Amniotic stem cell (primary cell): Measurements from ENCODE around the gene RAD18.

ENCODE experiments used
- DNase-seq: peaks from one replicate; lab custom pipeline; 2025; lab: John Stamatoyannopoulos, UW

Gene RAD18

DNA sequence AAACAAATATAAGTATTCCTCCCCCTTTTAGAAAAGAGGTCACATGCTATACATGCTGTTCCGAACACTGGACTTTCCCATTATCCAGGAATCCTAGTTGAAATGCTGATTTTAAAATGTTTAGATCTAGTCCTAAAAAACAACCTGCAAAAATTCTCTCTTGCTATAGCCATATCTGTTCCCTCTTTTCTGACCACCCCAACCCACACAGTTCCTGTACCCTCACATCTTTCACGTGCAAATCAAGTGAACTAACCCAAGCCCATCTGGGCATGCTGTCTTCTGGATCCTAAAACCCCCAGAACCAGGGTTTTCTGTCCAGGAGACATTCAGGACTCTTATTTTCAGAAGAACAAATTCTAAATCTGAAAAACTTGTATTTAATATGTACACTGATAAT, 67.4 kb downstream of the RAD18 start:
- no peak for DNase-seq

DNA sequence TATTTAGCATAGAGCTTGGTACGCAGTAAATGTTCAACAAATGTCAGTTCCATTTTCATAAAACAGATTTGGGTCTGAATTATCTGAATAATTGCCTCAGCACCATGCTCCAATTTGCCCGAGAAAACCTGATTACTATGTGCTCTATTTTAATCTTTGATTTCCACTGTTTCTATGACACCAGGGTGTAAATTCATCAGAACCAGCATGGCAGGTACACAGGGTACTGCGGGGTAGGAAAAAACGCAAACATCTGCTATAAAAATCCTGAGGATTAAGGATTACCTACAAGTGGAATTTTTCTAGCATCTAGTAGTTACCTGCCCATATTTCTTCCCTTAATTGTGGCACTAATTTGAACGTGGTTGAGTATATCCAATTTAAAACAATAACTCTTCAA, 70.3 kb downstream of the RAD18 start:
- no peak for DNase-seq

DNA sequence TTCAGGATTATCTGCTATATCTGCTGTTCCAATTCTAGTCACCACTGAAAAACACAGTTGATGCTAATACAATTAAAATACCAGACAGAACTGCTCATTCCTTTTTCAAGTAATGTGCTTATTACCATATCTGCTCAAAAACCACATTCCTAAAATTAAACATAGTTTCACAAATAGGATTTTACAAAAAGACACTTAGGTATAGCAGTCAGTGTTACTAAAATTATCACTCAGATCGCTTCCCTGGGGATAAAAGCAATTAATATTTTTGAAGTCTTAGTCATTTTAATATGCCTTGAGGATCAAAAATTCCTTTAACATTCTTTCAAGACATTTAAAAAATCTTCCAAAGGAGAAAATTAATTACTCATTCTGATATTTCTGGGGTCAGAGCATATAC, 71.5 kb downstream of the RAD18 start:
- no peak for DNase-seq

DNA sequence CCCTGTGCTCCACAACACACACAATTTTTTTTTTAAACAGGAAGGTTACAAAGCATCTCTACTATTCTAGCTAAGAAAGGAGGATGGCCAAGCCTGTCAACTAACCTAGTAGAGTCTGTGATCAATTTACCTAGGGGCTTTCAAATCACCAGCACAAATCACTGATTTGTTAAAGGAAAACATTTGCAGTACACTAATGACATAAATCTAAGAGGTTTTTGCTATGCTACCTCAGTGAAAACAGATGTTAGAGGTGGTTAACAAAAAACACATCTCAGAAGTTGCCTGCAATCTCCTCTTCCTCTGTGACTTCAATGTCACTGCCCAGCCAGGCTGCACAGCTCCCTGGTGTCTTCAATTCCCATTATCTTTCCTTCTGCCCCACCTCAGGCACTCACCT, 72.0 kb downstream of the RAD18 start:
- DNase-seq: no peak

DNA sequence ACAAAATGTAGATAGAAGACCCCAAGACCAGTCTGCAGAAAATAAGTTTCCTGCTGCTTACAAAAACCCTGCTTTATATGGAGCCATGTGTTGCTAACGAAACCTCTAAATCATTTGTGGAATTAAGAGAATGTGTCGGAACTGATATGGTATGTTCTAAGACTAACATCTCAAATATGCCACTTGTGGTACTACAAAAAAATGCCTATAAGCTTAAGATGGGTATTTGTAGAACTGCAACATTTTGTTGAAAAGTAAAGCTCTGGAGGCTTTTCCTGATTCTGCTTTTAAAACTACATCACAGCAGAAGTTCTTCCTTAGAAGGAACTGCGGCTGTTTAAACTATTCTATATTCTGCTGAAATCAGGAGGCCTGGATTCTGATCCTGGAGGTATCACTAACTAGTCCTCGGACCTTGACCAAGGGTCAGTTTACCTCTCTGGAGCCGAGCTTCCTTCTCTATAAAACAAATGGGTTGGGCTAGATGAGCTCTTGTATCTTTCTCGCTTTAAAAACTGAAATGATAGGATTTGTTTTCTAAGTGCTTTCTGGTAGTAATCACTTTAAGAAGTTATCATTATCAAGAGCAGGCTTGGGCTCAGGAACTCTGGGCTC, 74.9 kb downstream of the RAD18 start:
- peak; percentile 48 for DNase-seq

DNA sequence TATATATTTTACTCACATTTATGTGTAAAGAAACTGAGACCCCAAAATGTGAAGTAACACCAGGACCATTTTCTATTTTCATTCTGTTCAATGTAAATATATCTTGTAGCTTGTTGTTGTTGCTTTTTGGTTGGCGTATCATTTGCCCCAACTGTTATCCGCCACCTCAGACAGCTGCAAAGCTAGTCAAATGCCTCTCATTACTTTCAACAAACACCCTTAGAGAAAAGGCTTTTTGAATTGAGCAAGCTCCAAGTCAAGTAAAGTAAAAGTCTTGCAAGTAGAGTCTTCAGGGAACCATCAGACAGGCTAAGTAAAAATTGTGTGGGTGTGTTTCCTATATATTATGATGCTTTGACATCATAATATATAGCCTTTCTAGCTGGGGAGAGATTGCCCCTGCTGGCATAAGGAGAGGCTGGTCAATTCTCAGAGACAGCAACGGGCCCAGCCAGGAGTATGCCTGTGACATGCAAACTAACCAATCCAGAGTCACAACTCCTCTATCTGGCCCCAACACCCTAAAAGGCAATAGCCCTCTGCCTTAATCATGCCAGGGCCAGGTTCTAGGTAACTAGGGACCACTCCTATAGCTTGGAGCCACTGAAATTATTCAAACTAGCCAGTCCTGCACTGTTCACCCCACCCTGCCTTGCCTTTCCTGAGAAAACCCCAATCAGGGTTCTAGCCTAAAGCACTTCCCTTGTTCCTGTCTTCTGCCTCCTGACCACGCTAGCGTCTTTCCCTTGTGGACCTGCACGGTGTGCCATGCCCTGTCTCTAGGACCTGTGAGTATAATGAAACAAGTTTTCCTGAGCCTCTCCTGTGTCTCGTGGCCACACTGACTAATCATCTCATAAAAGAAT, 75.6 kb downstream of the RAD18 start:
- DNase-seq: no peak

DNA sequence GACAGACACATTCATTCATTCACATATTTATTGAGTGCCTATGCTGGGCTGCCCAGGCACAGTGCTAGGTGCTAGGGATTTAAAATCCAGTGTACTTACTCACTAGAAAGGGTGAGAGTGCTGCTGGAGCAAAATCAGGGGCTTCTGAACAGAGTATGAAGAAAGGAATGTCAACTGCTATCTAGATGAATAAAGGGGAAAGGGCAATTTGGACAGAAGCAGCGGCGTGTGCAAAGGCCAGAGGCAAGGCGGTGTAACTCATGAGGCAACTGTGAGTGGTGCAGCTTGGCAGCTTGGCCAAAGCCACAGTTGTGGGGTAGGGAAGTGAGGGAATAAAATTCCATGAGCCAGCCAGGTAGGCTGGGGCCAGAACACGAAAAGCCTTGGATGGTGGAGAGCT, 76.7 kb downstream of the RAD18 start:
- no peak for DNase-seq

DNA sequence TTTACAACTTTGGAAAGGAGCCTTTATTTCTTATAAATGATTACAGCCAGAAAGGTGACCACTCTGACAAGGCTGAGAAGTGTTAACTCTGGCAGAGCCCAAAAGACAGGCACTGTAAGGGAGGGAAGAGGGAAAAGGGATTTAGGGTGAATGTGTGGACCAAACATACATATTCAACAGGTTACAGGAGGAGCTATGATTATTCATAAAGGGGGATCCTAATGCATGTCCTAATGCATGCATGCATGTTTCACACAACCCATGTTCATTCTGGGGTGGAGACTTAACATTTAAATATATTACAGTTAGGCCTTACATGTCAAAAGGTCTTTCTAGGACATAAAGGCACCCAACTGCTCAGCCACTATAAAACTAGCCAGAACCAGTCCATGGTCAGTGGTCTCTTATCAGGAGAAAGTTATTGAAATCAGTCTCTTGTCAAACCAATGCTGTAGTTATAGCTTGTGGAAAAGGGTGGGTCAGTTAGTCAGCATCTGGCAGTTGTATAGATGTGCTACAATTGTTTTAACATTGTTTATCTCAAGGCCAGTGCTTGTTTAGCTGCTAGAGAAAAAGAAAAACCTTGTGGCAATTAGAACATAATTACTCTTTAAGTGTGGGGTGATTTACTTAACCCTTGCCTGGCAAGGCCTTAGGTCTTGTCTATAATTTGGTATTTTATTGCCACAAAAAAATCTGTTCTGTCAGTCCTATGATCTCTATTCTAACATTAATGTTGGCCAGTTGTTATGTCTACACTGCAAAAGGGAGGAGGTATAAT, 77.5 kb downstream of the RAD18 start:
- no peak for DNase-seq

DNA sequence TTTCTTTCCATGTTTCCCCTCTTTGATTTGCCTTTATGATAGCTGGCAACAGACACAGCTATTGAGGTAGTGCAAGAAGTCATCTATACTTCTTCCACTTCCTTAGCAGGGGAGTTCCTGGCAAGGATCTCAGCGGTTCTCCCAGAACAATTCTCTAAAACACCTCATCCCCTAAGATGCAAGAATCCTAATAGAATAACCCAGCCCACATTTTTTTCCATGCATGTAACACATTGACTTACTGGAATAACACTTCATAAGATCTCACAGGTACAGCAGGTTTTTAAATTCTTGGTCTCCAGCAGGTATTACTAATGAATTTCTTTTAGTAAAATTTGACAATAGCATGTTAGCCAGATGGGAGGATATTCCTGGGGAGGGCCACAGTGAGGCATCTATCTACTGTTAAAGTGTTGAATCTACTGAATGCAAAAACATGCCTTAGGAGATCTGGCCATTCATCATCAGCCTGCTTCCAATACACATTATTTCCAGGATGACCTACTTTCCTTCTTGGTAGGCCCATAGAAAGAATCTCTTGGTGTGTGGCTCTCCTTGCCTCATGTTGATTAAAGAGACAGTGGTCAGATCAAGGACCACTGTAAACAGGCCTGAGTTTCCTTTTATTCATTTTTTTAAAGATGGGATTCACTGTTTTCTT, 78.5 kb downstream of the RAD18 start:
- no peak for DNase-seq

DNA sequence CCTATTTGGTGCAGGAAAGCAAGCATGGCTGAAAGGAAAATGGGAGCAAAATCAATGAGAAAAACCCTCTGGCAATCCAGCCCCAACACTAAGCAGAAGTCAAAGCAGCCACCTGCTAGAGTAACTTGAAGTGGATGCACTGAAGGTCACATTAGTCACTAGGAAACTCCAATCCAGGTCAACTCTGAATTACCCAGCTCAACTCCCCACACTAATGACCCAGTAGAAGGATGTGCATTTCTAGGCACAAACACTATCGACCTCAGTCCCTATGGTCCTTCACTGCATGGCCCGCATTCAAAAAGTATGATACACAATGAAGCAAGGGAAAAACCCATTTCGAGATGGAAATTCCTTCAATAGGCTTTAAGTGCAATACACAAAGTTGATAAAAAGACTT, 80.6 kb downstream of the RAD18 start:
- DNase-seq: no peak

DNA sequence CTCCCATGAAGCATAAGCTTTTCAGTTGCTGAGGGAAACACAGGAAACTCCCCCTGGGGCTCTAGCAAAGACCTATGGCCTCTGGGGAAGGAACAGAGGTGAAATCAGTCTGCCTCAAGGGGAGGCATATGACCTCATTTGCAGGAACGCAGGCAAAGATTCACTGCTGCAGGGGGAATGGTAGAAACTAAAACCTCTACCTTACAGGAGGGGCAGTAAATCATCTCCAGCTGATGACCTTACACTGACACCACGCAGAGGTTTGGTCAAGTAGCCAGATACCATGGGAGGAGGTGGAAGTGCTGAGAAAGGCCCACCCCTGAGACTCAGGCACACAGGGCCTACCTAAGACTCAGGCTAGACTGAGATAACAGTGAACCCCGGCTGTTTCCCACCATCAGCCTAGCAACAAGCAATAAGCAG, 81.1 kb downstream of the RAD18 start:
- no peak for DNase-seq

DNA sequence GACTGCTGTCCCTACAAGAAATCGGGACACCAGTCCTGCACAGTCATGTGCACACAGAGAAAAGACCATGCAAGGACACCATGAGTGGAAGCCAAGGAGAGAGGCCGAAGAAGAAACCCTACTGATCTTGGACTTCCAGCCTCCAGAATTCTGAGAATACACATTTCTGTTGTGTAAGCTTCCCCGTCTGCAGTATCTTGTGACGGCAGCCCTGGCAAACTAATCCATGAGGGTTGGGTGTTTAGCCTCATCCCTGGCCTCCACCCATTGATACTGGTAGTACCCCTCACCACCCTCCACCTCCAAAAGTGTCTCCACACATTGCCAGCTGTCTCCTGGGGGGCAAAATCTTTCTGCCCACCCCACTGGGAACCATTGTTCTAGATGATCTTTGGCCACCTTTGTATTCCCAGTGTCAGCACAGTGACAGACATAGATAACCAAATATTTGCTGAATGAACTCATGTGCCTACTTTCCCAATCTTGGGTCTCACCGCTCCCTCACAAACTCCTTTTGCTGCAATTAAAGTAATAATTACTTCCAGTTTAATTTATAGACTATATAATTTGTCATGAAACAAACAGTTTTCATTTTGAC, 83.8 kb downstream of the RAD18 start:
- DNase-seq: no peak

DNA sequence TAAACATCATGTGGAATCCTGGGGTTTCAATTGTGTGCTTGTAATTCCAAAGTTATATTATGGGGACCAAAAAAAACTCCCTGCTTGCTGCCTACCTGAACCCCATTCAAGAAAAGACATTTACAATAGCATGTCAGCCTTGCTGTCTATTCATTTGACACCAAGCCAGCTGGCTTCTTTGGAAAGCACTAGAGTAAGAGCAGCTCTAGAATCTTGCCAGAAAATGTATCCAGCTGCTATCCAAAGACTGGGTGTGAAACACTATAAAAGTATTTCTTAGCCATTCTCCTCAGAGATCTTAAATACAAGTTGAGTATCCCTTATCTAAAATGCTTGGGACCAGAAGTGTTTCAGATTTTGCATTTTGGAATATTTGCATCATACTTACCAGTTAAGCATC, 87.4 kb downstream of the RAD18 start:
- DNase-seq: no peak

DNA sequence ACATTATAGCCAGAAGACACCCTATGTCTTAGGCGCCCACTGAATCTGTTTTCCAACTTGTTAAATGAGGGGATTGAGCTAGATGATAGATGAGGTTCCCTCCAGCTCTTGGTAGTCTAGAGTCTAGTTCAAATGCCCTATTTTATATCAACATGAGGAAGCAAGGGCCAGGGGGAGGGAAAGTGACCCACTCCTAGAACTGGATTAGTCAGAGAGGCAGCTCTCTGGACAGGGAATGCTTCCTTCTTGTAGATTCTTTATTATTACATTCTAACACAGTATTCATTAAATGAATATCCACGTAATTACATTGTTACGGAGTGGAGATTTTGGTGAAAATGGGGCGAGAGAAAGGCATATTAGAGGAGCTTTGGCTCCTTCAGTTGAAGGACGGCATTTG, 89.5 kb downstream of the RAD18 start:
- DNase-seq: no peak

DNA sequence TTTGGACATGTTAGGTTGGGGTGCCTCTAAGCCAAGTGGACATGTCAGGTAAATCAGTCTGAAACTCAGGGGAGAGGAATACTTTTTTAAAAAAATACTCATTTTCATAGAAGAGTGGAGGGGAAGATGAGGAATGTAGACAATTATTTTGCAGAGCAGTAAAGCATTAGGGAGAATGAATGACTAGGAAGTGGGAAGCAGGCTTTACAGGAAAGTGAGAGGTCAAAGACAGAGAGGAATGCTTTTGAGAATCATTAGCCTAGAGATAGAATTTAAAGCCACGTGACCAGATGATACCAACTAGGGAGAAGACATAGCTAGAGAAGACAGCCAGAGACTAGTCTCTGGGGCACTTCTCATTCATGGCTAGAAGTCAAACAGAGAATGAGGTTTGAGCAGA, 91.0 kb downstream of the RAD18 start:
- no peak for DNase-seq

DNA sequence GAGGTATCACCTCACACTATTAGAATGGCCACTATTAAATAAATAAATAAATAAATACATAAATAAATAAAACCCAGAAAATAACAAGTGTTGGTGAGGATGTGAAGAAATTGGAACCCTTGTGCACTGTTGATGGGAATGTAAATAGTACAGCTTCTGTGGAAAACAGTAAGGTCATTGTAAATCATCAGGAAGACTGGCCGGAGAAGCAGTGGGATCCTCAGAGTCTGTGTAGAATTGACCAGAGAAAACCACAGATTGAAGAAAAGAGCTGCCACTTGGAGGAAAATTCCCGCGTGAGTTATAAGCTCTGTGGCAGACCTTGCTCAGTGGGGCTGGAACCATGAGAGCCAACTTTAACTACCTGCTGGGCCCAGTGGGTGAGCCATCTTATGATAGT, 92.0 kb downstream of the RAD18 start:
- DNase-seq: no peak

DNA sequence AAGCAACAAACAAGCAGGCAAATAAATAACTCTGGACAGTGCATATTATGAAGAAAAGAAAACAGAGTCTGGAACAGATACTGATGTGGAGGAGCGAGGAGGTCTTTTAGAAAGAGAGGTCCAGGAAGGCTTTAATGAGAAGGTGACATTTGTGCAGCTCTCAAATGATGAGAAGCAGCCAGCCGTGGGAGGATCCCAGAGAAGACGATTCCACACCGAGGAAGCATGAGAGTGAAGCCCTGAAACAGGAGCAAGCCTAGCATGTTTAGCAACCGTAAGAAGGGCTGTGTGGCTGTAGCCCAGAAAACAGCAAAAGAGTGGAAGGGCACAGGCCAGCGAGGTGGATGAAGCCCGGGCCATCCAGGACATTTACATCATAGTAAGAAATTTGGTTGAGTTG, 93.1 kb downstream of the RAD18 start:
- no peak for DNase-seq

DNA sequence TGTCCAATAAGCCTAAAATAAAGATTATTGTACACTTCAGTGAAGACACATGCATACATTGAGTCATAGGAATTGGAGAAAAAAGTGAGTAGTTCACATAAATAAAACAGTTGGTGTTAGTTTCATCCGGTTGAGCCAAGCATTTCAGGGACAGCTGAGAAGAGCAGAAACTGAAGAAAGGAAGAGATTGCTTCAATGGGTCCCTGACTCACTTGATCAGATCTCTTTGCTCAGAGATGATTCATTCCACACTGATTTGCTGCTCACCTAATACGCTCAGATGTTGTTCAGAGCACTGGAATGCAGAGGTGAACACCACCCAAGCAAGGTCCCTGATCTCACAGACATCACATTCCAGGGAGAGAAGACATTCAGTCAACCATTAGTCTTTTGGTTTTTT, 93.7 kb downstream of the RAD18 start:
- peak; percentile 78 for DNase-seq

DNA sequence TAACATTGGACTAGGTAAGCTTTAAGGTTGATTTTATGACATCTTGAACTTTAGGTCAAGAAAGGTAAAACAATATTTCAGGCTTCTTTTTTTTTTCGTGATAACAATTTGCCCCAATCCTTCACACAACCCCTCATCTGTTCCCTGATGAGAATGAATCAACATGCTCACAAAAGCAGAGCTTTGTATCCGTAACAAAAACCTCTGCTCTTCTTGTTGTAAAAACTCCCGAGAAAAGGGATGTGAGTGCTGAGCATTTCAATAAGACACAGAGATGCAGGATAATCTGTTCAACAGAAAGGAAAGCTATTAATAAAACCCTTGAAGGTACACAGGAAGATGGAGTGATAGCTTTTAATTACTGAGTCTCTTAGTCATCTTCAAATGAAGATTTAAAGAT, 94.3 kb downstream of the RAD18 start:
- DNase-seq: no peak

DNA sequence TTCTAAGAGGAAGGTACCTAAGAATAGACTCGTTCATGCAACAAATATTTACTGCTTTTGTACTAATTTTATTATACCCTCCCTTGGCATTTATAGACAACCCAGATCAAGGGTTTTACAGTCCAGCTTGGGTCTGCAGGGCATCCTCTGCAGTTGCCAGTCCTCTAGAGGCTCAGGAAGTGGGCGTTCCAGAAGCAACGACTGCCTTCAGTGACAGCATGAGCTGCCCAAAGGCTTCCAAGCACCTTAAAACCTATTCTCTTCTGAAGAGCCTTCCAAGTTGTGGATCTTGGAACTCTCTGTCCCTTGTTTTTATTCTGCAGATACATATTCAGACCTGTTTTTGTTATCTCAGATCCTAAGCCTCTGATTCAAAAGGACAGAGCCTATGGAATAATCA, 95.6 kb downstream of the RAD18 start:
- DNase-seq: no peak

DNA sequence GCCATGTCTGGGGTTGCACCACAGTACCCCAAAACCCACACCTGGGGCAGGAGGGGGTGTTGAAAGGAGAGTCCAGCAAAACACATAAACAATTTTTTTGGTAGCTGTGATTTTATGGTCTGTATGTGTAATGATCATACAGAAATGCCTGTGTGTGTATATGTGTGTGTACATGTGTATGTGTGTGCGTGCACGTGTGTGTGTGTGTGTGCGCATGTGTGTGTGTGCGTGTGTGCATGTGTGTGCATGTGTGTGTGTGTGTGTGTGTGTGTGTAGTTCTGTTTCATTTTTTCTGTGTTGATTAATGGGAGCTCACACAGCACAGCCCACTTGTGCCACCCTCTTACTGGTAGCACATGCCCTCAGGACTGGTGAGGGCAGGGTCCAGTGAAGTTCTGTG, 97.6 kb downstream of the RAD18 start:
- DNase-seq: no peak
